Activated CD4-positive, alpha-beta T cell treated with anti-CD3 and anti-CD28 coated beads for 24 hours (primary cell): Measurements from ENCODE around the gene XKRX.

Experiments
- DNase-seq, 2 donors: peaks; one replicate each; pipeline ENCODE4 v3.0.0-alpha.2; 2020; ENCODE audit warnings: low read depth in 2 of 2

XKRX gene

DNA sequence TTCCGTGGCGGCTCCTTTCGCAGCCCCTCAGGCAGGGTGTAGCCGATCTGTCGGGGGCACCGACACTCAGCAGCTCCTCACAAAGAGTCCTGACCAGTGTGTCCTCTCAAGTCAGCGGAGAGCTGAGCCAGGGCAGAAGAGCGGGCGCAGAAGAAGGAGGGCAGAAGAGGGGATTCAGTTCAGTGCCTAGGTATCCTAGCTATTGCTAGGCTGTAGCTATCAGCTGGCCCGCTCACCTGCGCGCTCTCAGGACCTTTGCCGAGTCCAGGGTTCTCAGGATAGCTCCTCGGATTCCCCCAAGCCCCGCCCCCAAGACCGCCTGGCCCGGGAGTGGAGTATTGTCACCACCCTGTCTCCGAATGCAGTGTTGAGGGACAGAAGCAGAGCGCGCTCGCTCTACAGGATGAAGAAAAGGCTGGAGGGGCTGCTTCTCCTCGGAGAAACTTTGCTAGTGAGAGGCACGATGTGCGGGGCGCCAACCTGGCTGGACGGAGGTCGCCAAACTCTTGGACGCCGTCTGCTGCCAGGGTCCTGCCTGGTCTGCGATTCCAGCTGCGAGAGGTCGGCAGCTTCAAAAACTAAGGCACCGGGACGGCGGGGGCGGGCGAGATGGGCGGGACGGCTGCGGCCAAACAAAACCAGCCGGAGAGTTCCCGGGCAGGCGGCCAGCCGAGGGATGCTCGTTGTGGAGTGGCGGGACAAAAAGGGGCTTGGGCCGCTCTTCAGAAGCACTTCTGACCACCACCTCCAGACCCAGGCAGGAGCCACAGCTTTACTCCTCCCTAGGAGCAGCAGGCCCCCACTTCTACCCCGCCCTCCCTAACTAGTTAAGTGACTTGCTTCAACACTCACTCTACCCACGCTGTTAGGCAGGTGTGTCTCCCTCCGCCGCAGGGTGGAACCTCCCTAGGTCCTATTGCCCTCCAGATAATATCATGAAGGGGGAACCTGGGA, at the start of gene XKRX:
Gene XKRX, minus strand, starts transcription at position 258 of the 954 bp plus-strand sequence. CDS start 613 bp downstream, outside the sequence.
- DNase-seq: peak; percentile 23 to 33

DNA sequence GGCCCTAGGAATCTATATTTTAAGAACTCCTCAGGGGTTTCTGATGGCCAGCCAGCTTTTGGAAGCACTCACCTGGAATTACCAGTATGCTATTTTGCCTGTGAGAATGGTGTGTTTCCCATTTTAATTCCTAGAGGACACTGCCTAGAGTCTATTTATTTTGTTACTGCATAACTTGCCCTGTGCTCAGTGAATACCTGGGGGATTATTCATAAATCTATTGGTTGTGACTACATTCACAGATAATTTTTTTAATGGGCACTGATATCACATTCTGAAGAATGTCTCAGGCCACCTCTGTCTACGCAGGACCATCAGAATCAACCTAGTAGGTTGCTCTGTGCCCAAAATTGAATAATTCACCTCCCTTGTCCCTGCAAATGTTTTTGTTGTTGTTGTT, 47.5 kb upstream of the XKRX start:
- DNase-seq: no peak

DNA sequence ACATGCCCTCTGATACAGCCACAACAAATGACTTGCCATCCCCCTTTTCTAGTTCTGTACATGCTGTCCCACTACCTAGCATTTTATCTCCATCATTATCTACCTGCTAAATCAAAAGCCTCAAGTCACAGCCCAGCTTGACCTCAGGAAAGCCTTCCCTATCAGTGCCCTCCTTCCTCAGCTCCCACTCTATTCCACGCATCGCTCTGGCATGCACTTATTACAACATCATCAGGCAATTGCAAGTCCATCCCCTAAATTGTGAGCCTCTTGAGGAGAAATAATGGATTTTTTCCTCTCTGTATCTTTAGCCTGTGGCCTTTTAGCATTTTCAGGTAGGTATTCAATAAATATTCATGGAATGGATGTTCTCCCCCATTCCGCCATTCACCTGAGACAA, 46.5 kb upstream of the XKRX start:
- DNase-seq: no peak

DNA sequence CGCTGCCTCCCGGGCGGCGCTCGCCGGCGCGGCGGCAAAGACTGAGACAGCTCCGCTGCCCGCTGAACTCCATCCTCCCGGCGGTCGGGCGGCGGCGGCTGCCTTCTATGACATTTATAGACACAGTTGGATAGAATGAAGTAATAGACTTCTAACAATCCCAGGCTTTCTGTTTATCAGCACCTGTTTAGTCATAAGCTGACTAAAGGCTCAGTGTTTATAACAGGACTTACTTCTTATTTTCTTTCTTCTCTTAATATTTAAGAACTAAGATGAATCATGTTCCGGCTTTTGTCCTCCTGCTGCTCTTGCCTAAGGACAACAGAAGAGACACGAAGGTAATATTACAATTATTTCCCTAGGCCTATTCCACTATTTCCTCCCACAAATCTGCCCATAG, 44.7 kb upstream of the XKRX start:
- no peak for DNase-seq

GRCh38 chrX:100969936-100970335, 41.2 kb upstream of the XKRX start:
- DNase-seq: no peak

DNA sequence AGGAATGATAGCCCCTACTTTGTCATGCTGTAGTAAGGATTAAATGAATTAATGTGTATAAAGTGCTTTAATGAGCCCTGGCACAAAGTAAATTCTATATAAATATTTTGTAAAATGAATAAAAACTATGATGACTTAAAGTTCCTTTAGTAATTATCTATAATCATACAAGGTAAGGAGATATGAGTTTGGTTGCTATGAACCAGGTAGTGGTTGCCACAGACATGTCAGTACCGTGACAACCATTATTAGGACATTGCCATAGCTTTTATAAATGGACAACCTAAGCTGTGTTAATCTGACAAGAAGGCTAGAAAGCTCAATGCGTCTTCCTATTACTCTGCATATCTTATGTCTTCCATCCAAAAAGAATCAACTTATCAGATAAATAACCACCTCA, 40.7 kb upstream of the XKRX start, which contains the start of gene ARL13A:
Gene ARL13A, plus strand, starts transcription at position 301 of the 400 bp plus-strand sequence. CDS start 3,982 bp downstream, outside the sequence.
- no peak for DNase-seq

GRCh38 chrX:100964362-100964761, 35.6 kb upstream of the XKRX start:
- DNase-seq: no peak

DNA sequence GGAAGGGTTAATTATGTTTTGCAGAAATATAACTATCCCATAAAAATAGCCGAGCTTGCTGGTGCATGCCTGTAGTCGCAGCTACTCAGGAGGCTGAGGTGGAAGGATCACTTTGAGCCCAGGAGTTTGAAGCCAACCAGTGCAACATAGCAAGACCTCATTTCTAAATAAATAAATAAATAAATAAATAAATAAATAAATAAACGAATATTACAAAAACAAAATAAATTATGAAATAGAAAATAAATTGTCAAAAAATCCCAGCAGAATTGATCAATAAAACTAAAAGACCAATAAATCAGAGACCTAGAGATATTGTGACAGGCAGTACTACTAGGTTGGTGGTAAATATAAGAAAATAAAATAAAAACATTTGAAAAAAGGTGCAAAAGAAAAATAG, 34.1 kb upstream of the XKRX start:
- DNase-seq: no peak

GRCh38 chrX:100948557-100948956, 19.8 kb upstream of the XKRX start:
- no peak for DNase-seq

DNA sequence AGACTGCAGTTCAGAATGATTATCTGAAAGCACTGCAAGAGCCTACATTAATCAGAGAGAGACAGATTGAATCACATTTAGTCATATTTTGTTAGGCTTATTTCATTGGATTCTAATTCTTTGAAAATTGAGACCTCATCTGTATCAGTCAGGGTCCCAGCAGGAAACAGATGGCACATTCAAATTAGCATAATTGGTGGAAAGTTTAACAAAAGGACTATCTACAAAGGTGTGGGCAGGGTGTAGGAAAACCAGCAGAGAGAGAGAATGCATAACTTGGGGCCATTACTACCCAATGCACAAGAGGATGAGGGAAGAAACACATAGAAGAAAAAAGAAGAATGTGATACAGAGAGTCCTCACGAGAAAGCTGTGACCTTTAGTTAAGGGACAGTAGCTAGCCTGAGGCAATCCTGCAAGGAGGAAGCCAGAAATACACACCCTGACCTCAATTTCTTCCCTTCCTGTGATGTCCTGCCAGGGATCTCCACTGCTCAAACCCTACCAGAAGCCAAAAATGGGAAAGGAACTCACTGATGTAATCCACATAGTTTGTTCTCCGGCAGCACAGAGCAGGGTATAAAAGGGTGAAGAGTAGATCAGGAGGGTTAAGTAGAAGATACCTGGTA, 17.7 kb upstream of the XKRX start:
- no peak for DNase-seq

- DNase-seq: no peak
Observed at GRCh38 chrX:100944601-100945000, 15.9 kb upstream of the XKRX start.

GRCh38 chrX:100939333-100939732, 10.6 kb upstream of the XKRX start:
- no peak for DNase-seq

- DNase-seq: no peak
Observed at GRCh38 chrX:100935767-100936166, 7.0 kb upstream of the XKRX start.

GRCh38 chrX:100931925-100932285, 3.2 kb upstream of the XKRX start:
- no peak for DNase-seq

GRCh38 chrX:100931218-100931924, 2.7 kb upstream of the XKRX start:
- DNase-seq: no peak

- no peak for DNase-seq
Observed at GRCh38 chrX:100926453-100926852, 2.3 kb downstream of the XKRX start.

GRCh38 chrX:100924375-100924774, 4.3 kb downstream of the XKRX start:
- DNase-seq: no peak

GRCh38 chrX:100915562-100915961, 13.2 kb downstream of the XKRX start:
- DNase-seq: no peak

DNA sequence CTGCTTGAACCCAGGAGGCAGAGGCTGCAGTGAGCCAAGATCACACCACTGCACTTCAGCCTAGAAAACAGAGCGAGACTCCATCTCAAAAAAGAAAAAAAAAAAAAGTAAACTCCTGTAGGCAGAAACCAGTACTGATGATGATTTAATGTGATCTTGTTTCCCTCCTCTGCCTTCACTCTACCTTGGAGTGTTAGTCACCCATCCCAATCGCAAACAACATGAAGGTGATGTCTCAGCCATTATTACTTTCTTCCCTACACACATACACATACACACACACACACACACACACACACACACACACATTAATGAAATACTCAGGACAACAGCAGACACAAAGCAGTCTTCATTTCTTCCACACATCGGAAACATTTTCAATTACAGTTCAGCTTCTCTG, 15.6 kb downstream of the XKRX start:
- no peak for DNase-seq

- DNase-seq: no peak
Observed at GRCh38 chrX:100911731-100912130, 17.0 kb downstream of the XKRX start.

- no peak for DNase-seq
Observed at GRCh38 chrX:100905620-100906019, 23.1 kb downstream of the XKRX start.

- no peak for DNase-seq
Observed at GRCh38 chrX:100904433-100904832, 24.3 kb downstream of the XKRX start.
